ENCODE measurements around the gene APOL2.

- no peak for TF ChIP-seq CTCF (IDR thresholded peaks at IDR 0.05)
- TF ChIP-seq POLR2A (IDR thresholded peaks at IDR 0.05), result no peak
These were observed 42.3 kb downstream of the APOL2 start for GRCh38 chr22:36197065-36197440.
